ENCODE data around the gene SYCP2.

Gene SYCP2

DNA sequence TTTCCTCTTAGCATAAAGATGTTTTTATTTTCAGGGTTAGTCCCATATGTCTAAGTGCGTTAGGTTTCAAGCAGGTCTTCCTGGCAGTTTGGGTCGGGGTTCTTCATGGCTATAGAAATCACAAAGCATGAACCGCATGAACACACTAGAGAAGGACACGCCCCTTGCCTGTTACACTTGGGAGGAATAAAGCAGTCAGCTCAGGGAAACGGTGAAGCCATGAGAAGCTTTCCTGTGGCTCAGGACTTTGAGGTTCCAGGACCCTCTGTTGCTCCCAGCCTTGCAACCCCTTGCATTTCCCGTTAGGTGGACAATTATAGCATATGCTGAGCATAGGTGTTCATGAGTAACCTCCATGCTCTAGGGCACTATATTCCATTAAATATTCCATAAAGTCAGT is 96.7 kb downstream of the SYCP2 start:
- DNase-seq (ENCODE audit: low read depth in 2 of 3, low spot score in 2 of 3), result no peak

DNA sequence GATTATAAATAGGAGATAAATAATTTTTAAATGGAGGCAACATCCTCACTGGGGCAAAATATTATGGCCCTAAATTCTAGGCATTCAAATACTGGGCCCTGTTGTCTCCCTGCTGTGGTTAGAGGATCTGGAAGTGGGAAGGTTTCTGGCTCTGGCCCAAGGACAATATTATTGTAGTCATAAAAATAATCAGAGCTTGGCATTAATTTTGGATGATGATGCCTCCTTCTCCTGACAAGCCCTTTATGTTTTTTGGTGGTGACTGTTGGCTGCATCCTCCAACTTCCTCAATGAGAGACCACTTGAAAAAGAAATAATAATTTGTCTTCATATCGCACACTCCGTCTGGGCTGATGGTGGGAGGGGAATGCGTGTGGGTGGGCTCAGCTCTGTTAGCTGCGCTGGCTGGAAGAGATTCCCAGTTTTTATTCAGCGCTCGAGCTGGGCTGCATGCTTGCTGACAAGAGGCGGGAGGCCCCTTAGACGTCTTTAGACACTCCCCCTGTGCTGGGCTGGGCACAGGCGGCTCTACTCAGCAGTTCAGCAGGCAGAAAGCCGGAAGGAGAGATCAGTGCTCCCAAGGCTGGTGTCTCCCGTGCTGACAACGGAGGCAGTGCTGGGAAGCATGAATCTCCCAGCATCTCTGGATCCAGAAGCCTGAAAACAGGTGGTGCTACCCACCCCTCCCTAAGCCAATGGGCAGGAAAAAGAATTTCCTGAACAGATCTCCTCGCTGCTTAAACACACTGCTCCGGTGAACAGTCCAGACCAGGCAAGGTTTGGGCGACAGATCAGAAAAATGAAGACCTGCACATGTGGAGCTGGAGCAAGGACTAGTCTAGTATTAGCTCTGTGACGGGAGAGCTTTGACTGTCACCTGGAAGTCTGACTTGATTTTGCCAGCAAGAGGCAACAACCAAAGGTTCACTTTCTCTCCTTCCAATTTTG is 97.7 kb downstream of the SYCP2 start:
- DNase-seq (ENCODE audit: low read depth in 2 of 3, low spot score in 2 of 3), result no peak

DNA sequence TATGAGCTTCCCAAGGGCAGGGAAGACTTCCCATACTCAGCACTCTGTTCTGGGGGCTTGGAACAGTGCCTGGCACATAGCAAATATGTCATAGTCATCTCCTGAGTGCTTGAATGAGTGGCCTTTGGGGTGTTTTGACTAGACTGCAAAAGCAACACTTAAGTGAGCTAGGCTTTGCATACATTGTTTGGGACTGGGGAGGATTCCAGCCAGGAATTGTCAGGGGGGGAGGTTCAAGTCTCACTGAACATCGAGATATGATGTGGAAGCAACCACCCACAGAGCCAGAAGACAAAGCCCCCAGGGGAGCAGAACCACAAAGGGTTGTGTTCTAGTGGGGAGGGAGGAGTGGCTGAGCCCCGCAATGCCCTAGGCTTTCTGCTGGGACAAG is 98.4 kb downstream of the SYCP2 start:
- no peak for DNase-seq (ENCODE audit: low read depth in 2 of 3, low spot score in 2 of 3)

DNA sequence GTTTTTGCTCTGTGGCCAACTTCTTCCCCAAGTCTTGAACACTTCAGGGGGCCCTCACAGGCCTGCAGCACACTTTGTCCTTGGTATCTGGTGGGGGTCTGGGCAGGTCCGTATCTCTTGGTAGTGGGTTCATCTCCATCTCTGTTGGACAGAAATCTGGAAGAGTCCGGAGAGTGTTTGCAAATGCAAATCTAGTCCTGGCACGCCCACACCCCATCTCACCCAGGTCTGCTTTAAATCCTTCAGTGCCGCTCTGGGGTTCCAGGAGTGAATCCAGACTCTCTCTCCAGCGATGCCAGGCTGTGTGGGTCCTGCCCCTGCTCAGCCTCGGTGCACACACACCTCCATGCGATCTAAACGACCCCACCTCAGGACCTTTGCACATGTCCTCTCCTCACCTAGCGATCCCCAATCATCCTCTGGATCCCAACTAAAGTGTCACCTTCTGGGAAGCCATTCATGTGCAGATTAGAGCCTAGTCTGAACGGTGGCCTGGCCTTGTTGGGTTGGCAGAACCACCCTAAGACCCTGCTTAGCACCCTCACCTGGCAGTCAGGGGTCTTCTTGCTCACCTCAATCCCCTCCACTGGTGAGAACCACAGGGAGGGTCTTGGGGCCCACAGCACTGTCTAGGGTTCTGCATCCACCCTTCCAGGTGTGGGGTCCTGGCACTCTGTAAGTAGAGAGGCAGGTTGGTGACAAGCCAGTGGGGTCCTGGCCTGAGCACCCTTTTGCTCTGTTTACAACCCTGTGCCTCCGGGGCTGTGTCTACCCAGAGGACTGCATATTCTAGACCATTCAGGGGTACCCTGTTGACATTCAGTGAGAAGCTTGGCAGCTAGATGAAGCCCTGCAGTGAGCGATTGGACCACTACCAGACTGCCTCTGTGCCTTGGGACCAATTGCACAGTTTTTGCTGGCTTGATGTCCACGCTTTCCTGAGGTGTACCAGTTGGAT is 100.8 kb downstream of the SYCP2 start:
- DNase-seq (ENCODE audit: low read depth in 2 of 3, low spot score in 2 of 3), result no peak

DNA sequence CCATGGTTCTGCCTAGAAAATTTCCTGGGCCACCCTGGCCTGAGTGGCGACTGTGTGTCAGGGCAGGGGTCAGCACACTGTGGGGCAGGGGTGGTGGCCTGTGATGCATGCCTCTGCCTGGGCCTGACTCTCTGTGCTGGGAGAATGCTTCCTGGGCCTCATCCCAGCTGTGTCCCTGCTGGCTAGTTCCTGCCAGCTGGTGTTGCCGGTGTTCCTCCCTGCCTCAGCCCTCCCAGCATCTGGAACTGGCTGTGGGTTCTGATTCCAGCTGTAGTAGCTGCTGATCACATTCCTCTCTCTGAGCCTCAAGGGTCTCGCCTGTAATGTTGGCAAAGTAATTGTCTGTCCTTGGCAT is 101.5 kb downstream of the SYCP2 start:
- no peak for DNase-seq (ENCODE audit: low read depth in 2 of 3, low spot score in 2 of 3)

DNA sequence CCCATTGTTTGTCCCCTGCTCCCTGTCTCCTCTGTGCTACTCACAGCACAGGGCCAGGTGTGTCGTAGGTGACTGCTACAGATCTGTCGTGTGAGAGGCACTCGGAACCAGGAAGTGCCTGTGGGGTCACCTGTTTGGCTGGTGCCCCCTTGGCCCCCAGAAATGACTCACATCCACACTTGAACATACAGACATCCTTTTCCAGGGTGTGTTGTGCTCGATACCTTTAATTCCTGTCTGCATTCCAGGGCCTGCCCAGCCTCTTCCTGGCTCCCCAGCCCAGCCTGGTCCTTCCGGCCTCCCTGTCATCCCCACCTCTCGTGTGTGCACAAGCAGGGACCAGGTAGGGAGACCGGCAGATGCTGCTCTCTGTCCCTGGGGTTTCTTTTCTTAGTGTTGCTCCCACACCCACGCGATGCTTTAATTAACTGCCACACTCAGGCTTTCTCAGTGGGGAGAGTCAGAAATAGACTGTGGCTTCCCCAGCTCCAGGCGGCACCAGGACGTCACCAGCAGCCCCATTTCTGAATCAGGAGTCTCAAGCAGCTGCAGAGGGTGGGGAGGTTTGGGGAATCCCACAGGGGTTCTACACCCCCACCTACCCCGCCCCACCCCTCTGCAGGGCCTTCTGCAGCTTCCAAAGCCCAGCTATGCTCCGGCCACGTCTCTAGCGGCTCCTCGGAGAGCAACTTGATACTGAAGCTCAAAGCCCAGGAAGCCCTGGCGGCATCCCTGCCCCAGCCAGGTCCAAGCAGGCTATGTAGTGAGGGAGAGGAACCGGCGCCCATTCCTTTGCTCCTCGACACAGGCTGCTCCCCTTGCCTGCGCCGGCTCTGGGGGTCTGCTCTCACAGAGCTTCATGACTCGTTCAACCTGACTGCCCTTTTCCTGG is 102.2 kb downstream of the SYCP2 start:
- no peak for DNase-seq (ENCODE audit: low read depth in 2 of 3, low spot score in 2 of 3)

DNA sequence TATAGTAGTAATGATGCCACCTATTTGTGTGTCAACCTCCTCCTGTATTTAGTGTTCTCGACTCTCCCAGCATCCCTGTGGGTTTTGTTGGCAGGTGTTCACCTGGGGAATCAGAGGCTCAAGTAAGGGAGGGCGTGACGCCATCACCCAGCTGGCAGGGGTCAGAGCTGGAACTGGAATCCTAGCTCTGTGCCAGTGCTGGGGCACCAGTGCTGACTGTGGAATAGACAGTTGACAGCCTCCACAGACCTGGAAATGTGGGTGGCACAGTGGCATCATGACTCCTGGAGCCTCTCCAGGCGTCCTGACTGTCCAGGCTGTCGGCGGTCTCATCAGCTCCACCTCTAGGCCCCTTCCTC is 102.8 kb downstream of the SYCP2 start:
- no peak for DNase-seq (ENCODE audit: low read depth in 2 of 3, low spot score in 2 of 3)

DNA sequence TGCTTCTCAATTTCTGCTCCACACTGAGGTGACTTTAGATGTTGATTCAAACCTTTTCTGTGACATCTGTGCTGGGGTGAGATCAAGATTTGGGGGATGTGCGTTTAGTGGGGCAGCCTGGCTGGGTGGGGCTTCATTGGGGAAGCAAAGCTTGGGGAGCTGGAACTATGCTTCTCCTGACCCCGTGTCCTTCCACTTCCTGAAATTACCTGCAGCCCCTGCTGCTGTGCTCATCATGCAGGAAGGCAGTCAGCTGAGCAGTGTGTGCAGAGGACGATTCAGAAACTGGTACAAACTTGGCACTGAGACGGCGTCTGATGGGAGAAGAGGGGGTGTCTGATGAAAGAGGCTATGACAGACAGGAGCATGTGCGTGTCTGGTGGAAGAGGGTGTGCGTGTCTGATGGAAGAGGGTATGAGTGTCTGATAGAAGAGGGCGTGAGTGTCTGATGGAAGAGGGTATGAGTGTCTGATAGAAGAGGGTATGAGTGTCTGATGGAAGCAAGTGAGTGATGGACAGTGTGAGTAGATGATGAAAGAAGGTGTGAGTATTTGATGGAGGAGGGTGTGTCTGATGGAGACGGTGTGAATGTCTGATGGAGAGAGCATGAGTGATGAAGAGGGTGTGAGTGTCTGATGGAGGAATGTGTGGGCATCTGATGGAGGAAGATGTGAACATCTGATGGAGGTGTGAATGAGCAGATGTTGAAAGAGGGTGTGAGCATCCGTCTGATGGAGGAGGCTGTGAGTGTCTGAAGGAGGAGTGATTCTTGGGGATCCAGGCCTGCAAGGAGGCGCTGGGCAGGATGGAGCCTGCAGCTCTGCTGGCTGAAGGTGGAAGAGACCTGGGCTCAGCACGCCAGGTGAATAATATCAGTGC is 103.4 kb downstream of the SYCP2 start:
- no peak for DNase-seq (ENCODE audit: low read depth in 2 of 3, low spot score in 2 of 3)

DNA sequence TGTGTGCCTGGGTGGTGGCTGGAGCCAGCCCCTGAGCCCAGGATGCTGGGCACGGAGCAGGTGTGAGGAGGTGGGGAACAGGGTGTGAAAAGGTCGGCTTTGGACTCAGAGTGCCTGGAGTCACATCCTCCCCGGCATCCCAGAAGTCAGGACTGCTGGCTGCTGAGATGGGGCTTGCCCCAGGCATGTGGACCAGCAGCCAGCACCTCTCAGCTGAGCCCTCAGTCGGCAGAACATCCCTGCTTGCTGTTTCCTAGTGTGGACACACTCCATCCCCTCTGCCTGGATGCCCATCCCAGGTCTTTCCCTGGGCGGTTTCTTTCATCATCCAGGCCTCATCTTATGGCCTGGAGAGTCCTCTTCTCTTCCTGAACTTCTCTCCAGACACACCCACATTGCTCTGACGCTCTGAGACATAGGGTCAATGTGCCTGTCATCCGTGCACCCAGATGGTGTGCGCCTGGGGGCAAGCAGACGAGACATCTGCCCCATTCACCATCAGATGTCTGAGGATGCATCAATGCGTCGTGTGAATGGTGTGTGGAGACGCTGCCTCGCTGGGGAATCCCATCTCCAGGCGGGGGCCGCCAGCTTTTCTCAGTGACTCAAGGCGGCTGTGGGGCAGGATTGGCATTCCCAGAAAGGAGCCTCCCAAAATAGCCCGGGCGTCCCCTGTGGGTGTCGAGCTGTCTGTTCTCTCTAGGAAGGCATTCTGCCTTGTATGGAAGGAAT is 104.2 kb downstream of the SYCP2 start:
- no peak for DNase-seq (ENCODE audit: low read depth in 2 of 3, low spot score in 2 of 3)

DNA sequence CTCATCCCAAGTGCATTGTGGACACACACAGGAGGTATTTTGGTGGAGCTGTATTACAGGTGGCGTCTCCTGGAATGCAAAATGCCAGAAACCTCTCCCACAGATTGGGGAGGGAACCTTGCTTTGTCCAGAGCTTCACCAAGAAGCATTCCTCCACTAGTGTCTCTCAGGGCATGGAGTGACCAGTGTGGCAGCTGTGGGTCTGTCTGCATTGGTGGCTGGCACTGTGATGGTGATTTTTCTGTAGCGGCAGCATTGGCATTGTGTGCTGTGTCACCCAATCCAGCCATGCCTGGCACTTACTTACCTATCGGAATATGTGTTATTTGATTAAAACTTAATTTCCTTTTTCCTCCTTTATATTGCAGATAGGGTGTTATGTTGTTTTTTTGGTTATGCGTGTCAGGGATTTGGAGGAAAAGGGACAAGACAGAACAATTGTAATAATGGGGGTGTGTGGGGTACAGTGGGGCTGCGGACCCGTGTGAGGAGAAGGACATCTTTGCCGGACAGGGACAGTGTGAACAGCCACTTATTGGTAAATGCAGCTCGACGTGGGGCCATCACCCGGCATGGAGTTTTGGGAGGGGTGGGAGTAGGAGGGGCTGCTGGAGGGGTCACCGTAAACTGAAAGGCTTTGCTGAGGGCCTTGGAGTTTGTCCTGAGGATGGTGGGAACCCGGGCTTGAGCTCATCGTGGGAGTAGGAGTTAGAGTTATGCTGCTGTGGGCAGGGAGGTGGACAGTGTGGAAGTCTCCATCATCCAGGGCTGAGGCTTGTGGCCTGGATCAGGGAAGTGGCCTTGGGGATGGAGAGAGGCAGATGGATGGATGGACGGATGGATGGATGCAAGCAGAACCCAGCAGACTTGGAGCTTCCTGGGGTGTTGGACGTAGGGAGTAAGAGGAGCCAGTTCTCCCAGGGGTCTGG is 105.0 kb downstream of the SYCP2 start:
- DNase-seq (ENCODE audit: low read depth in 2 of 3, low spot score in 2 of 3), result no peak

DNA sequence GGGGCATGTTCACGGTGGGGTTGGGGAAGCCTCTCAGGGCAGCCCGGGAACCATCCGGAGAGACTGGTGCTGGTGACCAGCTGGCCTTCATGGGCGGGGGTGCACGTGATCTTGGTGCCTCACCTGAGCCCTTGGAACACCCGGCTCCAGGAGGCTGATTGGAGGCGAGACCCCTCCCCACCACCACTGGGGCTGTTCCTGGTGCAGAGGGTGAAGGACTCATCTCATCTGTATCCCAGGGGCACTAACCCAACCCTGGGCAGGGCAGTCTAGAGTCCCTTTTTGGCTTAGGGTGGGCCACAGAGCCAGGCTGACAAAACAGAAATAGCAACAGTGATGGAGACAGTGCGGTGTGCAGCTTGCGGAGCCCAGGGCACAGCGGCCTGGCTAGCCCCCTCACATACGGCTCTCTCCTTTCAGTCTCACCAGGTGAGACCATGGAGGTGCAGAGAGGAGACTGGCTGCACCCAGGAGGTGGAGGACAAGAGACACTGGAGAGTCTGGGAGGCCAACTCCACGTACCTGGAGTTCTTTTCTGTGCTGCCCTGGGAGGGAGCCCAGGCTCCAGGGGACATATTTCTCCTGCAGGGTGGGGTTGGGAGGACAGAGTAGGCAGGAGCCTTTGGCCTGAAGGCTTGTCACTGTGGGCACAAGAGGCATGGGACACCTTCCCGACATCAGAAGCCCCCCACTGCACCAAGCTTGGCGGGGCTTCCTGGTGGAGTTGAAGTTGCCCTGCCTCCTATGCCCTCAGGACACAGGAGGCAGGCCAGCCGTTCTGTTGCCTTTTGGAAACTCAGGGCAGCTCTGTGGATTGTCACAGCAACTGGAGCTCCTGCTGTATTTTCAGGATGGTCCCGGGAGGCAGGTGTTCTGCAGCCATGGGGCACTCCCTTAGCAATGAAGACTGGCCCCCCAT is 106.0 kb downstream of the SYCP2 start:
- no peak for DNase-seq (ENCODE audit: low read depth in 2 of 3, low spot score in 2 of 3)

DNA sequence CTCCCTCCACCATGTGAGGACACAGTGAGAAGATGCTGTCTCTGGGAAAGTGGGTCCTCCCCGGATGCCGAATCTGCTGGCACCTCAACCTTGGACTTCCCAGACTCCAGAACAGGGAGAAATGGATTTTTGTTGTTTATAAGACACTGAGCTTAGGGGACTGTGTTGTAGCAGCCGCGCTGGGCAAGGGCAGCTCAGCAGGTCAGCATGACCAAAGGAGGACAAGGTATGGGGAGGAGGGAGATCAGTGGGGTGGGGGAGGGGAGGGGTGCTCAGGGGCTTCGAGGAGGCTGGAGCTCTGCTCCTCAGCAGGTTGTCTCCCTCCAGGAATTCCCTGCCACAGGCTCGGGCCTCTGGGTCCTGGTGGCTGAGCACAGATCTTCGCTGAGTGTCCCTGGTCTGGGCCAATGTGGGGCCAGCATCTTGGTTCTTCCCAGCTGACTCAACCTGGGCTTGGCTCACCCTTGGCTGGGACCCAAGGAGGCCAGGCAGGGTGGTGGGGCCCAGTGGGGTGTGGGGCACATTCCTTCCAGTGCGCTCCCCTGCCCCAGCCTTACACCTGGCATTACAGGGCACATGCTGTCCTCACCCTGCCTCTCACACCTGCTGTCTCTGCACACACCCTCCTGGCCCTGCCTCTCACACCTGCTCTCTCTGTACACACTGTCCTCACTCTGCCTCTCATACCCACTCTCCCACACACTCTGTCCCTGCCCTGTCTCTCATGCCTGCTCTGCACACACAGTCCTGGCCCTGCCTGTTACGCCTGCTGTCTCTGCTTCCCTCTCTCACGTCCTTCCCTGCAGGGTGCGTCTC is 107.3 kb downstream of the SYCP2 start:
- no peak for DNase-seq (ENCODE audit: low read depth in 2 of 3, low spot score in 2 of 3)

DNA sequence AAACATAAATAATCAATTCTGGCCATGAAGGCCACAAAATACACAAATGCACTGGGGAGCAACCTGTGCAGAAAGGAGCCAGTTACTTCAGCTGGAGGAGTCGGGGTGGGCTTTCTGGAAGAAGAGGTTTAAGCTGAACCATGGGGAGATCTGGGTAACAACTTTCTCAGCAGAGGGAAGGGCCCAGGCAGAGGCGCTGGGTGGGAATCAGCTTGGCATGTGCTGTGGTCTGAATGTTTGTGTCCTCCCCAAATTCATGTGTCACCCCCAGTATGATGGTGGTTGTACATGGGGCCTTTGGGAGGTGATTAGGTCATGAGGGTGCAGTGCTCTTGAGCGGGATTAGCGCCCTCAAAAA is 107.9 kb downstream of the SYCP2 start:
- DNase-seq (ENCODE audit: low read depth in 2 of 3, low spot score in 2 of 3), result no peak

DNA sequence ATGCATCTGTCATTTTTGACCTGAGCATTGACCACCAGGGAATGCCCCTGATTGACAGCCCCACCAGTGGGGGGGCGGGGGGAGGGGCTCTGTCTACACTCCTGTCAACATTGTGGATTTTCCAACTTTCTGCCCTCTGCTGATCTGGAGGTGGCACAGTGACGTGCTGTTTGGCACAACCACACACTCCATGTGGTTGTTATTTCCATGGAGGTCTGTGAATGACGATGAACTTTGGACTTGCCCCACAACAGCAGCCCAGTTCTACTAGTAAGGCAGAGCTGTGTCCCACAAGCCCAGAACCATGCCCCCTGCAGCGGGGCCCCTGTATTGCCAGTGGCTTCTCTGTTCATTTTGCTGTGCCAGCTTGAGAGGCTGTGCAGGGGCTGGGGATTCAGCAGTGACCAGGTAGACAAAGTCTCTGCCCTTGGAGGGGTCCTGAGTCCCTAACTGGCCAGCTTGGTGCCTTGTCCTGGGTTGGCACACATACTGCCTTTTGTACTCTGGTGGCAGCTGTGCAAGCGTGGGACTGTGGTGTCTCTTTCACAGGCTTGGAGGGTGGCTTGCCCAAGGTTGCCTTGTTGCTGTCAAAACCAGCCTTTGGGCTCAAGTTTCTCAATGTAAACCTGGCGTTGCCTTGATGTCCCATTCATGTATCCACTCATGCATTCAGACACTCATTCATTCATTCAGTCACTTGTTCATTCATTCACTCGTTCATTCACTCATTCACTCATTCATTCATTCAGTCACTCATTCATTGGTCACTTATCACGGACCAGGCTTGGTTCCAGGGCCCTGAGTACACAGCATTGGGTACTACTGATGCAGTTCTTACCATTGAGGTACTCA is 108.5 kb downstream of the SYCP2 start:
- DNase-seq (ENCODE audit: low read depth in 2 of 3, low spot score in 2 of 3), result no peak

DNA sequence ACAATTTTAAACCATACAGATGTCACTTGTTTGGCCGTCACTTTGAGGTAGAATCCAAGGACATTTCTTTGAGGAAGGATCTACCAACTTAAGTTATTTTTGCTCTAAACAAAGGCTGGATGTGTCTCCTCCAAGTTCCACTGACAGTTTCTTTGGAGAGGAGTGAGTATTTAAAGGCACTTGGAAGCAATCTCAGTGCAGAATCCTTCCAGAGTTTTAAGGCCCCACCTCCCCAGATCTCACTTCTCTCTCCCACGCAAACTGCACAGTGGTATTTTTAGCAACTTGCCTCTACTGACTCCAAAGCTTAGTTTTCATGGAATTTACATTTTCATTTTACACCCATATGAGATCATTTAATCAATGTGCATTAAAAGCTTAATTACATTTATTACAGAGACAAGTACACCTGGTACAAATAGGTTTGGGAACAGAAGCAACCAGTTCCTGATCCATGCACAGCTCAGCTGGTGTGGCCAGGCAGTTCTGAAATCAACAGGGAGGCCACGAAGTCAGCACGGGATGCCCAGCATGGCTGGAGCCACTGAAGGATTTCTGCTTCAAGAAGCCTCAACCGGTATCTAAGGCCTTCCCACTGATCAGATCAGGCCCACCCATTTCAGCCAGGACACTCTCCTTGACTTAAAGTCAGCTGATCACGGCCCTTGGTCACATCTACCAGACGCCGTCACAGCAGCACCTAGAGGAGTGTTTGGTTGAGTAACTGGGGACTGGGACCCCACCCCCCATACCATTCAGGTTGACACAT is 109.8 kb downstream of the SYCP2 start:
- no peak for DNase-seq (ENCODE audit: low read depth in 2 of 3, low spot score in 2 of 3)

Data from activated CD8-positive, alpha-beta memory T cell treated with anti-CD3 and anti-CD28 coated beads for 48 hours (primary cell).